H1 (cell line): ENCODE results near the gene ZNF808. TPM values are rescaled to one million over a fixed set of nuclear protein-coding genes. Genes with fewer than 3 reads are reported as not detected.

Experiments used
- CTCF ChIA-PET: fragments of 300-600 bp; sonication (Branson Sonifier 250); formaldehyde crosslinking; loops from one replicate; lab custom pipeline; 2021; ENCODE audit not compliant: partially characterized antibody; lab: Charles Lee
- POLR2A ChIA-PET: fragments of 300-600 bp; sonication (Branson Sonifier 250); formaldehyde crosslinking; loops from one replicate; lab custom pipeline; 2021; ENCODE audit warnings: inconsistent platforms; ENCODE audit not compliant: partially characterized antibody; lab: Charles Lee
- DNase-seq, 2 experiments: peaks; one replicate each; pipeline versions ENCODE4 v3.0.0 to v3.0.0-alpha.2; 2010 to 2022; ENCODE audit warnings: low spot score in 2 of 2, low read depth in 1 of 2, mixed read lengths in 1 of 2
- FAIRE-seq: peaks from 2 replicates; lab custom pipeline; 2011; peaks lifted over from hg19 to GRCh38; lab: Jason Lieb, UNC
- H2AFZ ChIP-seq: 2 replicates; pipeline ENCODE4 v1.8.1; 2012; ENCODE audit warnings: low read length, inconsistent platforms
- H2AK5ac ChIP-seq: 2 replicates; pipeline ENCODE4 v1.6.1; 2013; ENCODE audit warnings: low read depth, low read length
- H2BK120ac ChIP-seq: replicated peaks from 2 replicates; pipeline ENCODE3; 2013; ENCODE audit warnings: low read depth, low read length, inconsistent platforms
- H2BK12ac ChIP-seq: 2 replicates; pipeline ENCODE4 v1.6.1; 2013; ENCODE audit warnings: low read depth, low read length
- H2BK15ac ChIP-seq: 2 replicates; pipeline ENCODE4 v1.6.1; 2013; ENCODE audit warnings: low read length
- H2BK20ac ChIP-seq: 2 replicates; pipeline ENCODE4 v1.6.1; 2013; ENCODE audit warnings: low read length
- H2BK5ac ChIP-seq: 2 replicates; pipeline ENCODE4 v1.6.1; 2013; ENCODE audit warnings: low read depth, low read length
- H3K14ac ChIP-seq: 2 replicates; pipeline ENCODE4 v1.6.1; 2013; ENCODE audit warnings: inconsistent platforms; ENCODE audit not compliant: insufficient read length
- H3K18ac ChIP-seq: 2 replicates; pipeline ENCODE4 v1.6.1; 2013; ENCODE audit warnings: low read length; ENCODE audit errors: extremely low read depth
- H3K23ac ChIP-seq: 2 replicates; pipeline ENCODE4 v1.6.1; 2013; ENCODE audit warnings: inconsistent platforms; ENCODE audit not compliant: insufficient read length
- H3K23me2 ChIP-seq: 2 replicates; pipeline ENCODE4 v1.6.1; 2013; ENCODE audit warnings: low read depth, low read length
- H3K27ac ChIP-seq: 2 replicates; pipeline ENCODE4 v1.6.1; 2011; ENCODE audit warnings: low read depth, low read length, inconsistent platforms
- H3K27me3 ChIP-seq, 4 experiments: replicated peaks in 1 of 4; 1 replicate in 1 of 4; 2 replicates in 3 of 4; pipeline versions ENCODE4 v1.6.1 to v1.8.1; 2011 to 2013; ENCODE audit warnings: low read length in 3 of 4, mild to moderate bottlenecking in 3 of 4, inconsistent platforms in 2 of 4, mixed read lengths in 2 of 4, moderate library complexity in 1 of 4; ENCODE audit not compliant: control insufficient read depth in 3 of 4, insufficient read depth in 3 of 4; ENCODE audit errors: extremely low read depth in 1 of 4
- H3K36me3 ChIP-seq, 4 experiments: 2 replicates each; pipeline versions ENCODE4 v1.6.1 to v1.8.1; 2011 to 2013; ENCODE audit warnings: mild to moderate bottlenecking in 4 of 4, low read length in 3 of 4, moderate library complexity in 2 of 4, control low read depth in 1 of 4, inconsistent platforms in 1 of 4; ENCODE audit not compliant: insufficient read depth in 4 of 4, control insufficient read depth in 2 of 4
- H3K4ac ChIP-seq: replicated peaks from 2 replicates; pipeline ENCODE3; 2013; ENCODE audit warnings: low read length, low read depth, mixed read lengths, inconsistent platforms; ENCODE audit not compliant: insufficient read length
- H3K4me1 ChIP-seq, 4 experiments: replicated peaks in 1 of 4; 1 replicate in 1 of 4; 2 replicates in 3 of 4; pipeline versions ENCODE4 v1.6.1 to v1.8.1; 2011 to 2013; ENCODE audit warnings: low read length in 3 of 4, inconsistent platforms in 2 of 4, mixed read lengths in 1 of 4; ENCODE audit not compliant: insufficient read depth in 4 of 4, control insufficient read depth in 3 of 4
- H3K4me2 ChIP-seq, 2 experiments: 2 replicates each; pipeline versions ENCODE4 v1.6.1 to v1.8.1; 2011 to 2013; ENCODE audit warnings: low read depth in 2 of 2, low read length in 2 of 2, control low read depth in 1 of 2, inconsistent platforms in 1 of 2, mild to moderate bottlenecking in 1 of 2; ENCODE audit not compliant: insufficient read depth in 1 of 2
- H3K4me3 ChIP-seq, 4 experiments: fragments of 200-600, 300-600 bp in 1 of 4; sonication (generic), shearing (Covaris generic), sonication (Bioruptor Twin) in 1 of 4; 2 replicates each; pipeline versions ENCODE4 v1.5.1 to v1.8.1; 2011 to 2016; ENCODE audit warnings: low read length in 4 of 4, low read depth in 3 of 4, control low read depth in 2 of 4, inconsistent platforms in 2 of 4, mild to moderate bottlenecking in 2 of 4, mixed read lengths in 1 of 4, moderate library complexity in 1 of 4; ENCODE audit not compliant: insufficient read depth in 2 of 4; ENCODE audit errors: extremely low read depth in 1 of 4
- H3K56ac ChIP-seq: replicated peaks from 2 replicates; pipeline ENCODE3; 2013; ENCODE audit warnings: low read depth, mild to moderate bottlenecking, mixed read lengths, low read length, inconsistent platforms; ENCODE audit not compliant: insufficient read length
- H3K79me1 ChIP-seq: 2 replicates; pipeline ENCODE4 v1.6.1; 2013; ENCODE audit warnings: low read depth, low read length, control low read depth
- H3K79me2 ChIP-seq, 2 experiments: 2 replicates each; pipeline versions ENCODE4 v1.6.1 to v1.8.1; 2012 to 2013; ENCODE audit warnings: low read length in 2 of 2, mild to moderate bottlenecking in 2 of 2, inconsistent platforms in 1 of 2; ENCODE audit not compliant: insufficient read depth in 2 of 2, control insufficient read depth in 1 of 2
- H3K9ac ChIP-seq, 4 experiments: replicated peaks in 1 of 4; 1 replicate in 1 of 4; 2 replicates in 3 of 4; pipeline versions ENCODE4 v1.6.1 to v1.8.1; 2011 to 2013; ENCODE audit warnings: low read depth in 3 of 4, low read length in 3 of 4, control low read depth in 2 of 4, mild to moderate bottlenecking in 2 of 4, moderate library complexity in 2 of 4, inconsistent platforms in 1 of 4; ENCODE audit errors: extremely low read depth in 1 of 4
- H3K9me3 ChIP-seq, 2 experiments: 2 replicates each; pipeline versions ENCODE4 v1.6.1 to v1.8.1; 2012 to 2013; ENCODE audit warnings: mild to moderate bottlenecking in 2 of 2, moderate library complexity in 2 of 2, control low read depth in 1 of 2, inconsistent platforms in 1 of 2, low read depth in 1 of 2, low read length in 1 of 2, mixed read lengths in 1 of 2; ENCODE audit not compliant: insufficient read depth in 2 of 2
- H4K20me1 ChIP-seq, 2 experiments: replicated peaks in 1 of 2; 2 replicates each; pipeline versions ENCODE3 to v1.8.1; 2011 to 2013; ENCODE audit warnings: inconsistent platforms in 2 of 2, low read length in 2 of 2, mild to moderate bottlenecking in 1 of 2; ENCODE audit not compliant: insufficient read depth in 2 of 2, control insufficient read depth in 1 of 2
- H4K5ac ChIP-seq: 2 replicates; pipeline ENCODE4 v1.6.1; 2013; ENCODE audit warnings: low read length, low read depth, mixed read lengths, inconsistent platforms; ENCODE audit not compliant: insufficient read length
- H4K8ac ChIP-seq: 2 replicates; pipeline ENCODE4 v1.8.0; 2013; ENCODE audit warnings: mild to moderate bottlenecking, moderate library complexity, low read length, inconsistent platforms; ENCODE audit not compliant: insufficient read depth; ENCODE audit errors: extremely low read depth
- H4K91ac ChIP-seq: replicated peaks from 2 replicates; pipeline ENCODE3; 2013; ENCODE audit warnings: low read length, mixed read lengths, inconsistent platforms; ENCODE audit not compliant: insufficient read length
- ATF3 ChIP-seq: IDR thresholded peaks from 2 replicates; pipeline ENCODE4 v1.6.1; 2011; ENCODE audit warnings: low read depth, mild to moderate bottlenecking, low read length; ENCODE audit not compliant: insufficient read depth
- CTBP2 ChIP-seq: IDR thresholded peaks from 2 replicates; pipeline ENCODE4 v1.7.0; 2011; ENCODE audit warnings: borderline replicate concordance, mild to moderate bottlenecking, moderate library complexity, mixed read lengths, low read length; ENCODE audit not compliant: insufficient read depth, insufficient read length
- CTCF ChIP-seq, 3 experiments: IDR thresholded peaks; 1 replicate in 2 of 3; 2 replicates in 1 of 3; pipeline versions ENCODE4 v1.5.1 to v1.6.1; 2011; ENCODE audit warnings: low read length in 3 of 3, mild to moderate bottlenecking in 3 of 3, inconsistent platforms in 2 of 3, low read depth in 1 of 3, moderate library complexity in 1 of 3; ENCODE audit not compliant: insufficient read depth in 1 of 3; ENCODE audit errors: control extremely low read depth in 1 of 3
- EZH2 ChIP-seq: fragments of 200-600 bp; sonication (generic); IDR thresholded peaks from 2 replicates; pipeline ENCODE4 v1.7.1; 2012; ENCODE audit warnings: low read depth, mild to moderate bottlenecking, moderate library complexity, low read length, inconsistent platforms; ENCODE audit not compliant: severe bottlenecking
- JUN ChIP-seq: IDR thresholded peaks from 2 replicates; pipeline ENCODE4 v1.6.1; 2011; ENCODE audit warnings: low read depth, mild to moderate bottlenecking, improper control_type of control experiment, low read length
- PHF8 ChIP-seq: fragments of 200-600 bp; sonication (generic); conservative IDR thresholded peaks from 2 replicates; pipeline ENCODE4 v1.7.1; 2012; ENCODE audit warnings: low read depth, mild to moderate bottlenecking, inconsistent platforms, low read length, moderate library complexity
- POLR2A ChIP-seq, 2 experiments: IDR thresholded peaks; 1 replicate in 1 of 2; 2 replicates in 1 of 2; pipeline ENCODE4 v1.6.1; 2011; ENCODE audit warnings: low read depth in 2 of 2, low read length in 2 of 2, mild to moderate bottlenecking in 2 of 2; ENCODE audit errors: control extremely low read depth in 1 of 2
- TAF1 ChIP-seq: IDR thresholded peaks from 2 replicates; pipeline ENCODE4 v1.6.1; 2011; ENCODE audit warnings: mild to moderate bottlenecking, low read depth, low read length
- WGBS, 2 experiments: shearing (Covaris generic) in 1 of 2; methylation state at CpG; one replicate each; pipeline versions ENCODE4 v1.1.6 to v1.1.7; 2013 to 2015; ENCODE audit warnings: low lambda C conversion rate in 2 of 2, mixed read lengths in 2 of 2, inconsistent platforms in 1 of 2, low coverage in 1 of 2, missing lambda C conversion rate in 1 of 2; ENCODE audit not compliant: insufficient replicate concordance in 2 of 2, insufficient coverage in 1 of 2, insufficient read length in 1 of 2; ENCODE audit errors: extremely low coverage in 1 of 2, missing lambda C conversion rate in 1 of 2; 5-methylcytosine and 5-hydroxymethylcytosine counted together
- polyA plus RNA-seq, 7 experiments: library from polyadenylated mRNA; depleted of rRNA in 3 of 7; stranded (reverse) in 5 of 7; unstranded in 2 of 7; fragments of >200 nt in 5 of 7; fragments of 200-250 nt in 2 of 7; gene quantifications; 1 replicate in 5 of 7; 2 replicates in 1 of 7; 4 replicates in 1 of 7; pipeline versions ENCODE4 v1.2.1 to v1.2.3, GENCODE V29; 2011 to 2013; ENCODE audit warnings: missing spikeins in 2 of 7, mixed read lengths in 2 of 7
- total RNA-seq: library from RNA; stranded (reverse); fragmentation: NEBNext Ultra II Directional; extraction: Animal tissue kit (Norgen Biotek cat#: 25700); gene quantifications from 2 replicates; pipeline ENCODE4 v1.2.1, GENCODE V29; 2021

Gene ZNF808
- total and polyA plus RNA-seq, 2 of the 8 experiments (the other 6 are each of a cell fraction or from before 2014, with no cell fraction given), result 3.9 to 25.9 TPM

- Histone ChIP-seq H4K91ac (no peak overlapping the region), H3K14ac (no peak overlapping the region), H3K18ac (no peak overlapping the region), H2BK20ac (no peak overlapping the region), H3K23ac (no peak overlapping the region), H3K27me3 (peaks cover 3 to 17% (median 10%) of the 10 kb centered on the region in 4 experiments), H3K79me2 (no peaks in the 10 kb centered on the region), H3K9me3 (no peaks in the 10 kb centered on the region; a peak in 1 of 4 replicates), H2BK5ac (no peak overlapping the region), H3K4me3 (no peak overlapping the region), H3K79me1 (no peaks in the 10 kb centered on the region), H3K4me2 (no peak overlapping the region; a peak in 1 of 4 replicates), H4K20me1 (peaks cover 0 to 2% of the 10 kb centered on the region in 2 experiments), H4K8ac (no peak overlapping the region), H2AFZ (no peak overlapping the region), H4K5ac (no peak overlapping the region), H3K4ac (no peak overlapping the region), H3K27ac (no peak overlapping the region), H3K56ac (no peak overlapping the region), H2AK5ac (no peak overlapping the region), H3K36me3 (no peaks in the 10 kb centered on the region), H3K4me1 (peaks cover 0 to 6% (median 0%) of the 10 kb centered on the region in 4 experiments; a peak in 2 of 7 replicates), H2BK120ac (no peak overlapping the region), H3K9ac (no peak overlapping the region), H3K23me2 (peaks cover 4% of the 10 kb centered on the region; the same call in 1 of the 2 replicates), H2BK12ac (no peak overlapping the region), H2BK15ac (no peak overlapping the region)
- DNase-seq (no peak), FAIRE-seq (no peak)
- CTCF ChIA-PET, result interaction anchor here (0.6 to 1.7 kb wide), 3 partner anchors 72 to 287 kb away, joined by 3 to 4 read pairs (median 3); no protein-coding TSS in a partner anchor
- POLR2A ChIA-PET, result interaction anchor here (0.6 kb wide), 1 partner anchor 149 kb away, joined by 5 read pairs; no protein-coding TSS in a partner anchor
- 88% methylated on average over 3 of the region's 3 CpGs; no CpG with 5 or more reads in 1 of the 2 experiments for WGBS, 2 experiments
- TF ChIP-seq CTCF (IDR thresholded peaks at IDR 0.05; ENCODE audit: control extremely low read depth in 1 of 3, insufficient read depth in 1 of 3, low read depth in 1 of 3, low read length in 3 of 3) (no peak), CTBP2 (no peak), PHF8 (no peak), POLR2A (IDR thresholded peaks at IDR 0.05; ENCODE audit: control extremely low read depth in 1 of 2, low read depth in 2 of 2, low read length in 2 of 2) (no peak), TAF1 (no peak), EZH2 (no peak), ATF3 (no peak), JUN (no peak)
These were observed 33.0 kb upstream of the ZNF808 start for GRCh38 chr19:52494518-52494917.
